Activated naive CD4-positive, alpha-beta T cell treated with anti-CD3 and anti-CD28 coated beads, Interleukin-2, amount 50 U/mL, for 24 hours (primary cell): Measurements from ENCODE around the gene SEPHS1.
"Not testable (repeated sequence)": the region's sequence is repeated elsewhere in the genome, so short reads cannot be mapped to it uniquely, and the experiment has no call there.

ENCODE experiments used
- H3K27ac Mint-ChIP-seq: one replicate; pipeline ENCODE4 v1.8.0; 2021; ENCODE audit warnings: mild to moderate bottlenecking, mixed read lengths
- H3K27me3 Mint-ChIP-seq: one replicate; pipeline ENCODE4 v1.8.0; 2021; ENCODE audit warnings: mixed read lengths
- H3K36me3 Mint-ChIP-seq: one replicate; pipeline ENCODE4 v1.8.0; 2021; ENCODE audit warnings: mixed read lengths
- H3K4me1 Mint-ChIP-seq: one replicate; pipeline ENCODE4 v1.8.0; 2021; ENCODE audit warnings: mixed read lengths
- H3K4me3 Mint-ChIP-seq: one replicate; pipeline ENCODE4 v1.8.0; 2021; ENCODE audit warnings: mild to moderate bottlenecking, mixed read lengths
- H3K9me3 Mint-ChIP-seq: one replicate; pipeline ENCODE4 v1.8.0; 2021; ENCODE audit warnings: mixed read lengths

The SEPHS1 gene

DNA sequence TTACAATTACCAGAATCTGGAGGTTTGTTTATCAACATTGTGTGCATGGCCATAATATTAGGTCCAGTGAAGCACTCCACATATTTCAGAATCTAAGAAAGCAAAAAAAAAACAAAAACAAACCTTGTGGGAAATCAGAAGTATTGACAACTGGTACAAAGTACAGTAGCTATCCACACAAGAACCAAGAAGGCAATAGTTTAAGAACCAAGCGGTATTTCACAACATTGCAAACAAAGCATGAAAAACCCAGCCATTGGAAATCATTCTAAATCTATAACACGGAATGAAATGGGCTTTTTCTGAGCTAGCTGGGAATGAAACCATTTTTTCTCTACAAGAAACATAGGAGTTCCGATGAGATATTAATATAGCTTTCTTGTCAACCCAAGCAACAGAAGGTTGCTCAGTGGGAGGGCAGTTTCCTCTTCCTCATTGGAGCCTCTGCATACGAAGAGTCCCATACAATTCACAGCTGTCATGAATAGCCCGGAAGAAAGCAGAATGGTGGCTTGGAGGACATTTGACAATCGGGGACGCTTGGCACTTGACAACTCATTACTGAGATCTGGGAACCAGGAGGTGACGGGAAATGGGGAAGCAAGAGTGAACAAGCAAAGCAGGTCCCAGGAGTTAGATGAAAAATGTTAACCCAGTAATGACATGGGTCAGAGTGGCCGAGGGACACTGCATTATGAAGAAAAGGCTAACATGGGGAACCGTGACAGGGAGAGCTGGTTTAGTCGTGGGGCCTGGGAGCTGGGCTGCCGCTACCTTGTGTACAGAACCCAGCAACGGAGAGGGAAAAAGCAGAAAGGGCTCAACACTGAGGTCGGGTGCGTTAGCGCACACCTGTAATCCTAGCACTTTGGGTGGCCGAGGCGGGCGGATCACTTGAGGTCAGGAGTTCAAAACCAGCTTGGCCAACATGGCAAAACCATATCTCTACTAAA lies 56.0 kb downstream of the SEPHS1 start:
- no peaks in the 10 kb centered on the region for H3K9me3 Mint-ChIP-seq
- peaks cover 10% of the 10 kb centered on the region for H3K36me3 Mint-ChIP-seq
- H3K4me3 Mint-ChIP-seq, result no peak overlapping the region
- no peaks in the 10 kb centered on the region for H3K27me3 Mint-ChIP-seq
- H3K4me1 Mint-ChIP-seq, result no peaks in the 10 kb centered on the region
- H3K27ac Mint-ChIP-seq, result no peak overlapping the region

DNA sequence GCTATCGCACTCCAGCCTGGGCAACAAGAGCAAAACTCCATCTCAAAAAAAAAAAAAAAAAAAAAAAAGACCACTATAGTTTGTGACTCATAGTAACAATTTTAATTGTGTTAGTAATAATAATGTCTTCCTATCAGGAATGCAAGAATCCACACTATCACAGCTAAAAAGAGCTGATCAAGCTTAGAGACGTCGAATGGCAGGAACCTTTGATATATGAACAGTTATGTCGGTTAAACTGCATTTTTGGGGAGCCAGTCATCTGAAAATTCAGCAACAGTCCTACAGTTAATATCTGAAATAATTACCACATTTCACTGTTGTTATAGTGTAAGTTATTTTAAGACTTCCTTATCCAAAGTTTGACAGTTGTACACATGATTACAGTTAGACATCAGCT lies 57.0 kb downstream of the SEPHS1 start:
- peaks cover 10% of the 10 kb centered on the region for H3K36me3 Mint-ChIP-seq
- H3K4me1 Mint-ChIP-seq, result no peaks in the 10 kb centered on the region

DNA sequence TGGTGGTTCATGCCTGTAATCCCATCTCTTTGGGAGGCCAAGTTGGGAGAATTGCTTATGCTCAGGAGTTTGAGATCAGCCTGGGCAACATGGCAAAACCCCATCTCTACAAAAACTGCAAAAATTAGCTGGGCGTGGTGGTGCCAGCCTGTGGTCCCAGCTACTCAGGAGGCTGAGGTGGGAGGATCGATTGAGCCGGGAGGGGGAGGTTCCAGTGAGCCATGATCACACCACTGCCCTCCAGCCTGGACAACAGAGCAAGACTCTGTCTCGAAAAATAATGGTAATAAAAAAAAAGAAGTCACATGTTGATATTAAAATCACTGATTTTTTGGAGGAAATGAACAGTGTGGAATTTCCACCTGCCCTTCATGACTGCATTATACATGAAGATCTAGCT lies 64.0 kb downstream of the SEPHS1 start:
- H3K4me1 Mint-ChIP-seq, result no peaks in the 10 kb centered on the region
- H3K9me3 Mint-ChIP-seq, result no peaks in the 10 kb centered on the region
- H3K27ac Mint-ChIP-seq, result no peak overlapping the region
- H3K4me3 Mint-ChIP-seq, result no peak overlapping the region
- H3K27me3 Mint-ChIP-seq, result no peaks in the 10 kb centered on the region
- peaks cover 12% of the 10 kb centered on the region for H3K36me3 Mint-ChIP-seq

More for the DNA sequence above, 57.0 kb downstream of the SEPHS1 start:
- Mint-ChIP-seq H3K4me3 (no peak overlapping the region), H3K9me3 (no peaks in the 10 kb centered on the region), H3K27ac (no peak overlapping the region), H3K27me3 (no peaks in the 10 kb centered on the region)

DNA sequence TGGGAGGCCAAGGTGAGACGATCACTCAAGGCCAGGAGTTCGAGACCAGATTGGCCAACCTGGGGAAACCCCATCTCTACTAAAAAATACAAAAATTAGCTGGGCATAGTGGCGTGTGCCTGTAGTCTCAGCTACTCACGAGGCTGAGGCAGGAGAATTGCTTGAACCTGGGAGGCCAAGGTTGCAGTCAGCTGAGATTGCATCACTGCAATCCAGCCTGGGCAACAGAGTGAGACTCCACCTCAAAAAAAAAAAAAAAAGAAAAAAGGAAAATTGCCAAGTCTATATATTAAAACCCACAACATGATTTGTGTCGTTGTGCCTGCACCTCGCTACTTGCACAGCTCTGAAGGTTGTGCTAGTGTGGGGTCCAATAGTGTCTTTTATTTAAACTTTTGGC lies 65.7 kb downstream of the SEPHS1 start:
- not testable (repeated sequence) for H3K9me3 Mint-ChIP-seq, H3K27ac Mint-ChIP-seq, H3K27me3 Mint-ChIP-seq, H3K4me3 Mint-ChIP-seq, H3K36me3 Mint-ChIP-seq, H3K4me1 Mint-ChIP-seq

DNA sequence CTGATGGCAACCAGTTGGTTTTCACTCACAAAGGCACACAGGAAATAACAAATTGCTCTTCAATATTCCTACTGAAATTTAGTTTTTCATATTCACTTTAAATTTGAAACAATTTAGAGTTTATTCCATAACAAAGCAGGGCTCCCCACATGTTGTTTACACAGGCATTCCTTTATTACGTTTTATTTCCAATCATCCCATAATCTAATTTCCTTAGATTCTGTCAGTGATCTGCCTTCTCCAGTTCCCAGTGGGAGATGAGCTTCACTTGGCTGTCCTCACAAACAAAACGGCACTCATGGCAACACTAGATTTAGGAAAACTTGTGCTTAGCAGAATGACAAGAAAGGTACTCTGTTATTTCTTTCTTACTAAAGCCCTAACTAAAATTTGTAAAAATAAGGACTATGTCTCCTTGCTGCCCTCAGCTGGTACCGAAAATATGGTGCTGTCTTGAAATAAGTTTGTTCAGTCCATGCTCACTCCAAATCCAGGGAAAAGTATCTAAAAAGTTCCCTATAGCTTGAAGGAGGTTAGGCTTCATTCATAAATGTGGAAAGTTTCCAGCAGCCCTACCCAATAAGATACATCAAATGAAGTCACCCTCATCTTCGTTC lies 71.2 kb downstream of the SEPHS1 start:
- Mint-ChIP-seq H3K4me1 (peaks cover under 1% of the 10 kb centered on the region), H3K9me3 (no peaks in the 10 kb centered on the region), H3K27ac (no peak overlapping the region), H3K36me3 (peaks cover 2% of the 10 kb centered on the region), H3K4me3 (no peak overlapping the region), H3K27me3 (no peaks in the 10 kb centered on the region)

DNA sequence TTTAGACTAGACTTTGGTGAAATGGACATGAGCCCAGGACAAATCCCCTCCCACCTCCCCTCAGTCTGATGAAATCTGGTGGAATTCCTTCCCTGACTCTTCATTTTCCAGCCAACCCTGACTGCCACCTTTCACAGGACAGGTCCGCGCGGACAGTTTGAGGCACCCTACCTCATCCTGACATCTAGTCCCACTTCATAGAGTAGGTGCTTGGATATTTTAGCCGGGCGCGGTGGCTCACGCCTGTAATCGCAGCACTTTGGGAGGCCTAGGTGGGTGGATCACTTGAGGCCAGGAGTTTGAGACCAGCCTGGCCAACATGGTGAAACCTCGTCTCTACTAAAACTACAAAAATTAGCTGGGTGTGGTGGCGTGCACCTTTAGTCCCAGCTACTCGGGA lies 71.9 kb downstream of the SEPHS1 start:
- not testable (repeated sequence) for H3K4me3 Mint-ChIP-seq, H3K27ac Mint-ChIP-seq, H3K36me3 Mint-ChIP-seq, H3K9me3 Mint-ChIP-seq, H3K27me3 Mint-ChIP-seq, H3K4me1 Mint-ChIP-seq

DNA sequence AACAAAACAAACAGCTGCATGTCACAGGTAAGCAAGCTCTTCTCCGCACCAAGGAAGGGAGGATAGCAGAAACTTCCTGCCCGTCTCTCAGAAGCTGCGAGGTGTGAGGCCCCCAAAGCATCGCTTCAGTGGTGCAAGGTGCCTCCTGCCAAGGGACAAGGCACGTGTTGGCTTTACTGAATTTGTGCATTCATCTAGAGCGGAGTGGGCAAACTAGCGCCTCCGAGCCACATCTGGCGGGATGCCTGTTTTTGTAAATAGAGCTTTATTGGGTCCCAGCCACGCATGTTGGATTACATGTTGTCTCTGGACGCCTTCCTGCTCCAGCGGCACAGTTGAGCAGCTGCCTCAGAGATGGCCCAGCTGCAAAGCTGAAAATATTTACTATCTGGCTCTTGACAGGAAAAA lies 75.9 kb downstream of the SEPHS1 start:
- Mint-ChIP-seq H3K27me3 (no peaks in the 10 kb centered on the region), H3K36me3 (no peaks in the 10 kb centered on the region), H3K27ac (no peak overlapping the region), H3K9me3 (no peaks in the 10 kb centered on the region), H3K4me3 (no peak overlapping the region), H3K4me1 (peaks cover 9% of the 10 kb centered on the region)

DNA sequence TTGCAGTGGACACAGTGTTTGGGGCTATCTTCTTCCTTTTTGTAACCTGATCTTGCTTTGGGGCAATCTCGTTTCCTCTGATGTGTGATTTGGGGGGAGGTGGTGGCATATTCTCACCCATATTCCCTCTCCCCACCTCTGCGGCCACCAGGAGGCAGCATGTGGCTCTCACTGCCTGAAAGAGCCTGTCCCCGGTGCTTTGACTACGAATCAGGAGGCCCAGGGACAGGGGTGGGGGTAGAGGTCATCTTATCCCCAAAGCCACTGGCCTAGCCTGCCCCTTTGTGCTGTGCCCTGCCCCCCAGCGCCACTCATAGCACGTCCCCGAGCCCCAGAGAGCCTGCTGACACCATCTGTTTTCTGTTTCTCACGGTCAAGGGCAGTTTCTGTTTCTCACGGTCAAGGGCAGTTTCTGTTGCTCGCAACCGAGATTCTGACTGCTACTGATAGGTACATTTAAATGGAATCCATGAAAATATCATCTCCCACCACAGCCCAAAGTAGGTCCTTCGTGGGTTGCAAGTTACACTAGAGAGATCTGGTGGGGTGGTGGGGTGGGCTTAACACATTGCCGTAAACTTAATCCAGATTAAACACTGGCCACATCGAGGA lies 76.4 kb downstream of the SEPHS1 start:
- Mint-ChIP-seq H3K36me3 (no peaks in the 10 kb centered on the region), H3K27ac (no peak overlapping the region), H3K4me1 (peaks cover 9% of the 10 kb centered on the region), H3K4me3 (no peak overlapping the region), H3K9me3 (no peaks in the 10 kb centered on the region), H3K27me3 (no peaks in the 10 kb centered on the region)

DNA sequence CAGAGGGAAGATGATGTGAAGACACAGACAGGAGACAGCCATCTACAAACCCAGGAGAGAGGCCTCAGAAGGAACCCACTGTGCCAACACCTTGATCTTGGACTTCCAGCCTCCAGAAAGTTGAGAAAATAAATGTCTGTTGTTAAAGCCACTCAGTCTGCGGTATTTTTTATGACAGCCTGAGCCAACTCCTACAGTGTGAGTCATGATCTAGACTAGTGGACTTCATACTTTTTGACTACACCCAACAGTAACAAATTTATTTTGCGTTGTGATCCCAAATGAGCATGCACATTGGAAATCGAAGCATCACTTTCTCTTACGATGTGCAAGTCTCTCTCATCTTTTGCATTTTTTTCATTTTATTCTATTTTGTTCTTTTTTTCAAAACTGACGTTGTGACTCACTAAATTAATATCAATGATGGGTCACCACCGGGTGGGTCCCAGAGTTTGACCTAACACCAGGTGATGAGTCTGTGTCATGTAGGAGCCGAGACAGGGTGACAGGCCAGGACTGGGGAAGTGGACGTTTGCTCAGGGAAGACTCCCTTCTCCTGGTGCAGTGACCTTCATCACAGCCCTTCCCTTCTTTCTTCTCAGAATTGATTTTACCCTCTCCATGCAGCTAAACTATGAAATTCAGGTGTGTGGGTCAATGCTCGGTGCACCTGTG lies 77.1 kb downstream of the SEPHS1 start:
- H3K27me3 Mint-ChIP-seq, result peaks cover 1% of the 10 kb centered on the region
- H3K9me3 Mint-ChIP-seq, result no peaks in the 10 kb centered on the region
- H3K4me3 Mint-ChIP-seq, result no peak overlapping the region
- H3K27ac Mint-ChIP-seq, result no peak overlapping the region
- H3K4me1 Mint-ChIP-seq, result peaks cover 9% of the 10 kb centered on the region
- H3K36me3 Mint-ChIP-seq, result no peaks in the 10 kb centered on the region

DNA sequence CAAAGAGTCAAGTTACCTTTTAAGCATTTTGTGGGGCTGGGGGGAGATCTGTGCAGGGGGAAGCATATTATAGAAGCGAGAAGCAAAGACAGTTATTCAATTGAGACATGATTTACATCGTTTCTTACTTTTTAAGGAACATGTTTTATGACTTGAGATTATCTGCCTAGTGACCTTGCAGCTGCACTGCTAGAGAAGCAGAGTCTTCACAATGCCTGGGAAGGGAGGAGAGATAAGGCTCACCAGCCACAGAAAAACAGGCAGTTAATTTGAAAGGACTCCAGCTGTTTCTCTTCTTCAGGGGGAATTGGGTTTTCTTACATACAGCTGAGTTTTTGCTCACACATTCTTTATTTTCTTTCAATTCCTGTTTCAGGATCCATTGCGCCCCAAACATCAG lies 79.3 kb downstream of the SEPHS1 start:
- Mint-ChIP-seq H3K4me3 (no peak overlapping the region), H3K27me3 (peaks cover 2% of the 10 kb centered on the region), H3K36me3 (no peaks in the 10 kb centered on the region), H3K9me3 (no peaks in the 10 kb centered on the region), H3K27ac (no peak overlapping the region), H3K4me1 (peaks cover 9% of the 10 kb centered on the region)

DNA sequence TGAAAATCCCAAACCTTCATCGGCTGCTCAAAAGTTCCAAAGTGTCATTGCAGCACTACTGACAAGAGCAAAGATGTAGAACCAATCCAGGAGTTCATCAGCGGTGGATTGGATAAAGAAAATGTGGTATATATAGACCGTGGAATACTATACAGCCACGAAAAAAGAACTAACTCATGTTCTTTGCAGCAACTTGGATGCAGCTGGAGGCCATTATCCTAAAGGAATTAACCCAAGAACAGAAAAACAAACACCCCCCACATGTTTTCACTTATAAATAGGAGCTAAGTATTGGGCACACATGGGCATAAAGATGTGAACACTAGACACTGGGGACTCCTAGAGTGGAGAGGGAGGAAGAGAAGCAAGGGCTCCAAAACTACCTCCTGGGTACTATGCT lies 79.8 kb downstream of the SEPHS1 start:
- H3K4me3 Mint-ChIP-seq, result no peak overlapping the region
- H3K36me3 Mint-ChIP-seq, result peaks cover 1% of the 10 kb centered on the region
- peaks cover 9% of the 10 kb centered on the region for H3K4me1 Mint-ChIP-seq
- H3K9me3 Mint-ChIP-seq, result no peaks in the 10 kb centered on the region
- peaks cover 3% of the 10 kb centered on the region for H3K27me3 Mint-ChIP-seq
- H3K27ac Mint-ChIP-seq, result no peak overlapping the region
